Measurements from ENCODE around the gene SPOP. TPM values are rescaled to one million over a fixed set of nuclear protein-coding genes. Genes with fewer than 3 reads are reported as not detected.

SPOP gene
- total RNA-seq (2021; ENCODE audit: unreplicated experiment) (58.0 TPM), Bru-seq, nascent RNA (percentile 83 among the genes with signal in this experiment), BruChase-seq, experiment 1, labeled RNA remaining after a 2-hour chase (percentile 73 among the genes with signal in this experiment), BruChase-seq, experiment 2, labeled RNA remaining after a 6-hour chase (percentile 77 among the genes with signal in this experiment)
- polyA plus RNA-seq (2012; ENCODE audit: insufficient read length): 46.6 TPM
- long read RNA-seq, transcript SPOP-201 (11 exons, 2,965 nt): minor isoform, 10 of 195 reads
- long read RNA-seq, transcript SPOP-202 (11 exons, 2,985 nt): minor isoform, 7 of 195 reads
- long read RNA-seq, transcript SPOP-221 (1 exons, 2,135 nt): minor isoform, 67 of 195 reads
- long read RNA-seq, transcript SPOP-206 (10 exons, 1,865 nt): major isoform, 93 of 195 reads
- long read RNA-seq, partial matches to known transcripts: 2 of 195 reads
- long read RNA-seq, other reads (novel, unspliced or antisense): 16 of 195 reads

- CTCF ChIA-PET: no interaction called here
- peak; percentile 97 for ATAC-seq
- Histone ChIP-seq H3K27me3 (ENCODE audit: control insufficient read depth, insufficient read depth, low read length) (no peaks in the 10 kb centered on the region), H3K36me3 (ENCODE audit: control insufficient read depth, insufficient read depth, low read length) (peaks cover 7% of the 10 kb centered on the region; the same call in 1 of the 2 replicates), H3K27ac (ENCODE audit: low read length) (peak within 1 kb of the TSS; percentile 99), H3K9me3 (ENCODE audit: control insufficient read depth, insufficient read depth, low read depth, low read length) (no peaks in the 10 kb centered on the region), H3K4me1 (ENCODE audit: control insufficient read depth, insufficient read depth, low read length) (peaks cover 9% of the 10 kb centered on the region), H3K4me3 (ENCODE audit: low read depth in 2 of 2, low read length in 2 of 2) (peak within 1 kb of the TSS; percentile 68 to 73)
- peak; percentile 92 for DNase-seq (ENCODE audit: low read depth, low spot score)
- in situ Hi-C loops (cut with HindIII; ENCODE audit: low pct_unique_long_range_greater_than_20kb, low sequenced_read_pairs) (no loop called here), intact Hi-C loops (cut with micrococcal nuclease; ENCODE audit: unreplicated experiment) (no loop called here)
- no TSS peak for BruUV-seq (replicated peaks)
- TF ChIP-seq TCF7L2 (IDR thresholded peaks at IDR 0.05; ENCODE audit: low read depth, low read length) (no peak), REST (IDR thresholded peaks at IDR 0.05; ENCODE audit: insufficient read depth in 1 of 2, low read depth in 2 of 2, low read length in 1 of 2) (no peak), POLR2AphosphoS5 (IDR thresholded peaks at IDR 0.05; ENCODE audit: low read depth, low read length) (peak; percentile 22), SIN3A (IDR thresholded peaks at IDR 0.05; ENCODE audit: borderline replicate concordance, insufficient read depth, low read depth, low read length) (peak; percentile 56; the same call in 1 of the 2 replicates)
- TF ChIP-seq, protein P1, sequence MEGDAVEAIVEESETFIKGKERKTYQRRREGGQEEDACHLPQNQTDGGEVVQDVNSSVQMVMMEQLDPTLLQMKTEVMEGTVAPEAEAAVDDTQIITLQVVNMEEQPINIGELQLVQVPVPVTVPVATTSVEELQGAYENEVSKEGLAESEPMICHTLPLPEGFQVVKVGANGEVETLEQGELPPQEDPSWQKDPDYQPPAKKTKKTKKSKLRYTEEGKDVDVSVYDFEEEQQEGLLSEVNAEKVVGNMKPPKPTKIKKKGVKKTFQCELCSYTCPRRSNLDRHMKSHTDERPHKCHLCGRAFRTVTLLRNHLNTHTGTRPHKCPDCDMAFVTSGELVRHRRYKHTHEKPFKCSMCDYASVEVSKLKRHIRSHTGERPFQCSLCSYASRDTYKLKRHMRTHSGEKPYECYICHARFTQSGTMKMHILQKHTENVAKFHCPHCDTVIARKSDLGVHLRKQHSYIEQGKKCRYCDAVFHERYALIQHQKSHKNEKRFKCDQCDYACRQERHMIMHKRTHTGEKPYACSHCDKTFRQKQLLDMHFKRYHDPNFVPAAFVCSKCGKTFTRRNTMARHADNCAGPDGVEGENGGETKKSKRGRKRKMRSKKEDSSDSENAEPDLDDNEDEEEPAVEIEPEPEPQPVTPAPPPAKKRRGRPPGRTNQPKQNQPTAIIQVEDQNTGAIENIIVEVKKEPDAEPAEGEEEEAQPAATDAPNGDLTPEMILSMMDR (IDR thresholded peaks at IDR 0.05): no peak
- POLR2A ChIA-PET: interaction anchor here (0.7 kb wide), 2 partner anchors 140 to 322 kb away, joined by 3 to 5 read pairs; no protein-coding TSS in a partner anchor
Observed at GRCh38 chr17:49677933-49678847, at the start of gene SPOP. SPOP (minus strand) TSS chr17:49678097; CDS start chr17:49622810, 55,287 bp downstream.

- BruUV-seq (replicated peaks): no TSS peak
Observed at GRCh38 chr17:49727380-49727779, 49.5 kb upstream of the SPOP start.

More at GRCh38 chr17:49727380-49727779, 49.5 kb upstream of the SPOP start:
- Histone ChIP-seq H3K4me1 (ENCODE audit: control insufficient read depth, insufficient read depth, low read length) (no peaks in the 10 kb centered on the region; the same call in 1 of the 2 replicates), H3K4me3 (ENCODE audit: low read depth in 2 of 2, low read length in 2 of 2) (no peak overlapping the region), H3K36me3 (ENCODE audit: control insufficient read depth, insufficient read depth, low read length) (no peaks in the 10 kb centered on the region), H3K27me3 (ENCODE audit: control insufficient read depth, insufficient read depth, low read length) (no peaks in the 10 kb centered on the region), H3K9me3 (ENCODE audit: control insufficient read depth, insufficient read depth, low read depth, low read length) (no peaks in the 10 kb centered on the region), H3K27ac (ENCODE audit: low read length) (no peak overlapping the region)
- ATAC-seq (no peak), DNase-seq (ENCODE audit: low read depth, low spot score) (no peak)
- ChIA-PET POLR2A (no interaction called here), CTCF (no interaction called here)
- in situ Hi-C loops (cut with HindIII; ENCODE audit: low pct_unique_long_range_greater_than_20kb, low sequenced_read_pairs): no loop called here
- TF ChIP-seq REST (IDR thresholded peaks at IDR 0.05; ENCODE audit: insufficient read depth in 1 of 2, low read depth in 2 of 2, low read length in 1 of 2): no peak
- TF ChIP-seq, protein P1 (IDR thresholded peaks at IDR 0.05): no peak
- no peak for TF ChIP-seq SIN3A (IDR thresholded peaks at IDR 0.05; ENCODE audit: borderline replicate concordance, insufficient read depth, low read depth, low read length)
- TF ChIP-seq POLR2AphosphoS5 (IDR thresholded peaks at IDR 0.05; ENCODE audit: low read depth, low read length): no peak
- no peak for TF ChIP-seq TCF7L2 (IDR thresholded peaks at IDR 0.05; ENCODE audit: low read depth, low read length)
- intact Hi-C loops (cut with micrococcal nuclease; ENCODE audit: unreplicated experiment): no loop called here
